Epithelial cell of esophagus (primary cell): Measurements from ENCODE around the gene ZNF646.

Experiments
- DNase-seq: peaks from one replicate; pipeline ENCODE4 v3.0.0; 2010; ENCODE audit warnings: low read depth
- H3K4me3 ChIP-seq: 2 replicates; pipeline ENCODE4 v1.5.1; 2011; ENCODE audit warnings: mild to moderate bottlenecking, low read length, control low read depth
- TF ChIP-seq, protein P1 (sequence below): IDR thresholded peaks from 2 replicates; pipeline ENCODE4 v1.5.1; 2011; ENCODE audit warnings: low read depth, mild to moderate bottlenecking, low read length, control low read depth, inconsistent platforms; ENCODE audit not compliant: insufficient read depth; ENCODE audit errors: missing control alignments

ZNF646 gene

DNA sequence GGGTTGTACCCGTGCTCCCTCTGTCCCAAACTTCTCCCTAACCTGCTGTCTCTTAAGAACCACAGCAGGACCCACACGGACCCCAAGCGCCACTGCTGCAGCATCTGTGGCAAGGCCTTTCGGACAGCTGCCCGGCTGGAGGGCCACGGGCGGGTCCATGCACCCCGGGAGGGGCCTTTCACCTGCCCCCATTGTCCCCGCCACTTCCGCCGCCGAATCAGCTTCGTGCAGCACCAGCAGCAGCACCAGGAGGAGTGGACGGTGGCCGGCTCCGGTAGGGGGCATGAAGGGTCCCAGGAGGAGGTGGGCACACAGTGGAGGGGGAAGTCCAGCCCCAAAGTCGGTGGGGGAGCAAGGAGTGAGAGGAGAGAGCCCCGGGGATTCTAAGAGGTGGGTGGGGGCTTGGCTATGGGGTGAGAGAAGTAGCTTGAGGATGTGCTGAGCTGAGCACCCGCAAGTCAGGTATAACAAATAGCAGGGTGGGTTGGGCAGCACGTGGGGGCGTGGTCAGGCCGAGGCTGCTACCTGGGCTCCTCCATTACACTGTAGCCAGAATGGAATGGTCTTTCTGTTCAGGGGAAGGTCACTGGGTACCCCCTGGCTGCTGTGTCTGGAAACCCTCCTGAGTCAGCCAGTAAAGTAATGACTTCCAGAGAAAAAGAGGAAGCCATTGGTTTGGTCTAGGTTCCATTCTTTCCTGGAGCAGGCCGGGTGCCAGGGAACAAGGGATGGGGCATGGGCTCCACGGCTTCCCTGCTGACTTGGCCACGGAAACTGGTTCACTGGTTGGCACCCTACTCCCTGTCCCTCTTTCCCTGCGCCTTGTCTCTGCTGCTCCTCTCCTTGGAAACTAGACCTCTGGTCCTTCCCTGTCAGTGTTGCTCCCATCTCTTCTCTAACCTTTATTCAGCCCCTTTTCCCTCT is 7.5 kb downstream of the ZNF646 start:
- TF ChIP-seq, protein P1, sequence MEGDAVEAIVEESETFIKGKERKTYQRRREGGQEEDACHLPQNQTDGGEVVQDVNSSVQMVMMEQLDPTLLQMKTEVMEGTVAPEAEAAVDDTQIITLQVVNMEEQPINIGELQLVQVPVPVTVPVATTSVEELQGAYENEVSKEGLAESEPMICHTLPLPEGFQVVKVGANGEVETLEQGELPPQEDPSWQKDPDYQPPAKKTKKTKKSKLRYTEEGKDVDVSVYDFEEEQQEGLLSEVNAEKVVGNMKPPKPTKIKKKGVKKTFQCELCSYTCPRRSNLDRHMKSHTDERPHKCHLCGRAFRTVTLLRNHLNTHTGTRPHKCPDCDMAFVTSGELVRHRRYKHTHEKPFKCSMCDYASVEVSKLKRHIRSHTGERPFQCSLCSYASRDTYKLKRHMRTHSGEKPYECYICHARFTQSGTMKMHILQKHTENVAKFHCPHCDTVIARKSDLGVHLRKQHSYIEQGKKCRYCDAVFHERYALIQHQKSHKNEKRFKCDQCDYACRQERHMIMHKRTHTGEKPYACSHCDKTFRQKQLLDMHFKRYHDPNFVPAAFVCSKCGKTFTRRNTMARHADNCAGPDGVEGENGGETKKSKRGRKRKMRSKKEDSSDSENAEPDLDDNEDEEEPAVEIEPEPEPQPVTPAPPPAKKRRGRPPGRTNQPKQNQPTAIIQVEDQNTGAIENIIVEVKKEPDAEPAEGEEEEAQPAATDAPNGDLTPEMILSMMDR, result no peak
- no peak for DNase-seq
- H3K4me3 ChIP-seq, result no peak overlapping the region

DNA sequence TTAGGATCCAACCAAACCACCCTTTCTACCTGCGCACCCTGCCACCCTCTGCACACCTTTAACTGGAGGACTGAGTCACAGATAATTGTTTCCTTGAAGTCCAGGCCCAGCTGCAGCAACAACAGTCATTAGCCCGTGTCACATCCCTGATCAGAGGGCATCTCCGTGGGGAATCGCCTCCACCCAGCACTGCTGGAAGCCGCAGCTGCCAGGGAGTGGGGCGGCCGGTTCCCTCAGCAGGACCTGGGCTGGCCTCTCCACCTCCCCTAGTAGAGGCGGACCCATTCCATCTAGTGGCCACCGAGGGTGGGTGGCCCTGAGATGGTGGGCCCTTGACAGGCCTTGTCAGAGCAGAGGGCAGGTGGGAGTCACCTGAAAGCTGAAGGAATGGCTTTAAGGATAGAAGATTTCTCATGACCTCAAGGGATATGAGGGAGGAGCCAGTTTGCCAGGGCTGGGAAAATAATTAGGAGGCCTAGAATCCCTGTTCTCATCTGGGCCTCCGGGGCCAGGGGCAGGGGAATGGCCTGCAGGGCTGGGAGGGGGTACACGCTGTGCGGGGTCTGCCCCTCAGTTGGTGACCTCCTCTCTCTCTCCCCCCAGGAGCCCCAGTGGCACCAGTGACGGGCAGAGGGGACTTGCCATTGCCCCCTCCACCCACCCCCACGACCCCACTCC is 8.3 kb downstream of the ZNF646 start:
- no peak overlapping the region for H3K4me3 ChIP-seq
- TF ChIP-seq, protein P1, result no peak
- no peak for DNase-seq

DNA sequence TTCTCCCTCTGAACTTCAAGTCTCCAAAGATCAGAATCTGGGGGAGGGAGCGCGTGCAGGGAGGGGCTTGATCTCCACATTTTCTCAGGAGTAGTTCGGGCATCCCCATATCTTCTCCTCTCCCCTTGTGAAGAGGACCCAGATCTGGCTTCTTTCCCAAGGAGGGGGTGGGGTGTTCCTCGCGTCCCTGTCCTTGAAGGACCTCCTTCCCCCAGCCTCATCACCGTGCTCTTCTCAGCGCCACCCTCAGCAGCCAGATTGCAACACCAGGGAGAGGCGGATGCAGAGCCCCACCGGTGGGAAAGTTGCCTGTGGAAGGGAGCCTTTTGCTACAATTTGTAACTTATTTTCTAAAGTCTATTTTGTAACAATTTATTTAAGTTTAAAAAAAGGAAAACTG is 8.9 kb downstream of the ZNF646 start:
- H3K4me3 ChIP-seq, result no peak overlapping the region
- DNase-seq, result no peak
- TF ChIP-seq, protein P1, result no peak

DNA sequence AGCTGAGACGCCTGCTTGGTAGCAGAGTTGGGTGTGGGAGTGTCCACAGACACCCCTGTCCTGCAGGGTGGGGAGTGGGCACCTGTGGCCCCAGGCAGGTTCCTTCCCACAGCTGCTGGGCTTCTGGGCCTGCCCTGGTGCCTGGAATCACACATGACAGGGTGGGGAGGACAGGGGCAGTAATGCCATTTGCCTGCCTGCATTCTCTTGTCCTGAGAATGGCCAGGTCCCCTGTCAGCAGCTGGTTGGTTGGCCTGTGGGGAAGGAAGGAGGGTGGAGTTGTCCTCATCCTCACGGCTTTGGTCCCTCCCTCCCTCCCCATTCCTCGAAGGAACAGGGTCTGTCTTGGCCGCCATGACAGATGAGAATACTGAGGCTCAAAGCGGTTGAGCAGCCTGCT is 9.3 kb downstream of the ZNF646 start:
- DNase-seq, result no peak
- TF ChIP-seq, protein P1, result no peak
- H3K4me3 ChIP-seq, result no peak overlapping the region

DNA sequence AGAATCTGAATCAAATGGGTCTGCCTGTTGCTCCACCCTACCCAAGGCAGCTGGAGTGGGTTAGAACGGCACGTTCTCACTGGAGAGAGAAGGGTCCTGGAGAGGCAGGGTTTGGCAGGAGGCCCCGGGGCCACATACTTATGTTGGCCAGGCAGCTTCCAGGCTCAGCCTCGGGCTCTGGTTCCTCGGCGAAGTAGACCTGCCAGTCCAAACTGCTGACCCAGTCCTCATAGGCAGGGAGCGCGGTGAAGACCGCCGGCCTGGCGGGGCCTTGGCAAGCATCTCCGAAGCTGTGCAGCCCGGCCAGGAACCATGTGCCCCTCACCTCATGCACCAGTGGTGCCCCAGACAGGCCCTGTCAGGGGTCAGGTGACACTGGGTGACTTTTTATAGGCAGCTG is 9.8 kb downstream of the ZNF646 start:
- DNase-seq, result no peak
- TF ChIP-seq, protein P1, result no peak
- H3K4me3 ChIP-seq, result no peak overlapping the region

DNA sequence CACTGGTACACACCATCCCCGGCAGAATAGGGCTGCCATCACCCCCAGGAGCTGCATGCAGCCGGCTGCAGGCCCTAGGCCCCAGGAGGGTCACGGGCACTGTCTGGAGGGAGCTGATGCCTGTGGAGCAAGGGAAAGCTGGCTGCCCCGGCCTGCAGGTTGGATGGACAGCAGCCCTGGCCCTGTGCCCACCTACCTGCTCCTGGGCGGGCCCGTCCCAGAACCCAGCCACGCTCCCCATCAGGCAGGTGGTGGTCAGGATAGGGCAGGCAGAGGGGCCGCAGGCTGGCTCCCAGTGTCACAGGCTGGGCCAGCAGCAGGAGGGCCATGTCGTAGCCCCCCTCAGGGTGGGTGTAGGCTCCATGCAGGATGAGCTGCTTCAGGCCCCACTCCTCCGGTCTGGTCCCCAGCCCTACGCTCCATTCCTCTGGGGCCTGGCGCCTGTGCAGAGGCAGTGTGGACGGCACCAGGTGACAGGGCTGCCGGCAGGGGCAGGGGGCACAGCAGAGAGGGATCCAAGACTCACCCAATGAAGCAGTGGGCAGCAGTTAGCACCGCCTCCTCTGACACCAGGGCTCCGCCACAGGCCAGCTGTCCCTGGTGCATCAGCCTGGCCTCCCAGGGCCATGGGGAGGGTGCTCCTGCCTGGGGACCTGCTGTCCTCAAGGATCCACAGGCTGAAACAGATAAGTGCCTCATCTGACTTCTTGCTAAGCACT is 10.5 kb downstream of the ZNF646 start:
- TF ChIP-seq, protein P1, result no peak
- no peak for DNase-seq
- no peak overlapping the region for H3K4me3 ChIP-seq
